GM18519 (cell line): Measurements from ENCODE around the gene CYP2W1.
A peak's percentile ranks its signal among the peaks of the same experiment; 100 is the strongest.

Source experiments
- ATAC-seq: cut with Tn5 transposase; IDR thresholded peaks from one replicate; pipeline ENCODE4 v1.9.1; 2021; ENCODE audit warnings: mild to moderate bottlenecking, moderate library complexity; ENCODE audit not compliant: unreplicated experiment, low FRiP score

The CYP2W1 gene

DNA sequence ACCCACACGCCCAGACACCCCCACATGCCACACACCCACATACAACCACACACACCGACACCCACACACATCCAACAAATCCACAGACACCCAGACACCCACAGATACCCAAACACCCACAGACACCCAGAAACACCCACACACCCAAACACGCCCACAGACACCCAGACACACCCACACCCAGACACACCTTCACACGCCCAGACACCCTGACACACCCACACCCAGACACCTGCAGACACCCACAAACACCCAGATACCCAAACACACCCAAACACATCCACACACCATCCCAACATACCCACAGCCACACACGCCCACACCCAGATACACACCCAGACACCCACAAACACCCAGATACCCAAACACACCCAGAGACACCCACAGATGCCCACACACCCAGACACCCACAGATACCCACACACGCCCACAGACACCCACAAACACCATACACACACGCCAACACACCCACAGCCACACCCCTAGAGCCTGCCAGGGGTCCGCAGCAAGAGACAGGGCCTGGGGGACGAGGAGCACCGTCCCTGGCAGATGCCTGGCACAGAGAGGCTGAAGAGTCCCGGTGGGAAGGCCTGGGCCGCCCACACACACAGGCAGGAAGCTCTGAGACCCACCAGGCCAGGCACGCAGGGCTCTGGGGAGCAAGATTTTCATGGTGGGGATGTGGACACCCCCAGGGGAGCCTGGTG, 28.5 kb downstream of the CYP2W1 start:
- no peak for ATAC-seq

DNA sequence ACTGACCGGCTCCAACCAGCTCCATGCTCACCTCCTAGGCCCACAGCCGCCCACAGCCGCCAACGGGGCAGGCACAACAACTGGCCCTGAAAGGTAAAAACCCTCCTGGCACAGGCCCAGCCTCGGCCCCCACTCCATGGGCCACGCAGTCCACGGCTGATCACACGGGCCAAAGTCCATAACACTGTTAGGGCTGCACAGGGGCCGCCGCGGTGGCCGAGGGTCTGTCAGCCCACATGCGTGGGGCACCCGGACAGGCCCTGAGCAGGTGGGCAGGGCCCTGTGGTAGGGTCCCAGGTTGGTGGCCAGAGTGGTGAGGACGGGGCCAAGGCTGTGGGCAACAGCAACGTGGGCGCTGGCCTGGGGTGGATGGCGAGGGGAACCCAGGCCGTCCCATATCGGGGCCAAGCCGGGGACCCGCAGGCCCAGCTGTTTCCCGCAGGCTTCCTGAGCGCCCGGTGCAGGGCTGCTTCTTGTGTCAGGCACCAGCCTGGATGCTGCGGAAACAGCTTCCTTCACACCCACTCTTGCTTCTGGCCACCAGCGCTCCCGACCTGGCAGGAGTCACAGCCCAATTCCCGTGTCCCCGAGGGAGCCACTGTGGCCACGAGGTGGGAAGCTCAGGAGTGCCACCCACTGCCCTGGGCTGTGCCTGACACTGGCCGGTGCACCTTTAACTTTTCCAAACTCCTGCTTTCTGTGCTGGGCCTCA, 29.2 kb downstream of the CYP2W1 start:
- no peak for ATAC-seq

DNA sequence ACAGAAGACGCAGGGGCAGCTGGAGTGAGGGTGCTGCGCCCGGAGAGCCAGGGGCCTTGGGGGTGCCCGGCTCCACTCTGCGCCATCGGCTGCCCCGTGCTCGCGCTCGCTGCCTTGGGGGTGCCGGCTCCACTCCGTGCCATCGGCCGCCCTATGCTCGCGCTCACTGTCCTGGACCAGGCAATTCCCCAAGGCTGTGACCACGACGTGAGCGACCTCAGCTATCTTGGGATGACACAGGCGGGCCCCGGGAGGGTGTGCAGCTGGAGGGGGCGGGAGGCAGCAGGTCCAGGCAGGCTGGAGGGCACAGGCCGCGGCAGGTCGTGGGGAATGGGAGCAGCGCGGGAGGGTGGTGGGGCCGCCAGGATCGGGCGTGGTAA, 29.7 kb downstream of the CYP2W1 start:
- ATAC-seq: no peak

DNA sequence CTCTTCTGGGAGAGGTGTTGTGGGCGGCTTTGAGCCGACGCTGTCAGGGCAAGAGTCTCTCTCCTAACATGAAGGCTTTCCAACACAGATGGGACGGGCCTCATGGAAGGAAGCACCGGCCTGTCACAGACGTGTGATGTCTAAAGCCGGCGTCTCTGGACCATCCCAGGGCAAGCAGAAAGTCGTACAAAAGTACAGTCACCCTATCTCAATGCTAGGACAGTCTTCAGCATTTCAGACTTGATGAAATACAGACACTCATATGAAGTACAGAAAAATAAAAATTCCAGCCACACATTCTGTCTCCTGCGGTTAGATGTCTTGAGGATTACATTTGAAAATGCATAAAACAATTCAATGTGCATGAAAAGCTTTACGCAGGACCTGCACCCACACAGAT, 30.6 kb downstream of the CYP2W1 start:
- ATAC-seq: no peak

DNA sequence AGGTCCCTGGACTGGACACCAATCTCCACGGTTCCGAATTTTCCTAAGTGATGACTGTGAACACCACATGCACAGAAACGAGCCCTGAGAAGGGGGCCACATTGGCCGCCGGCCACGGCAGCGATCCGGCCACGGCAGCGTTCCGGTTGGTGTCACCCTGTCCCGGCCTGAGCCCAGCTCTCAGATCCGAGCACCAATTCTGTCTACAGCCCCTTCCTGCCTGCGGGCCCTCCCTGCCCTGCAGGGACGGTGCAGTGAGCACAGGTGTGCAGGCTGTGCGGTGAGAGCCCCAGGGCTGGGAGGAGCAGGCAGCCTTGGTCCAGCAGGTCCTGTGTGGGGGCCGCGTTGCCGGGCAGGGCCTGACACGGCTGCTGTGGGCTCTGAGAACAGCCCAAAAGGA, 31.7 kb downstream of the CYP2W1 start:
- no peak for ATAC-seq

DNA sequence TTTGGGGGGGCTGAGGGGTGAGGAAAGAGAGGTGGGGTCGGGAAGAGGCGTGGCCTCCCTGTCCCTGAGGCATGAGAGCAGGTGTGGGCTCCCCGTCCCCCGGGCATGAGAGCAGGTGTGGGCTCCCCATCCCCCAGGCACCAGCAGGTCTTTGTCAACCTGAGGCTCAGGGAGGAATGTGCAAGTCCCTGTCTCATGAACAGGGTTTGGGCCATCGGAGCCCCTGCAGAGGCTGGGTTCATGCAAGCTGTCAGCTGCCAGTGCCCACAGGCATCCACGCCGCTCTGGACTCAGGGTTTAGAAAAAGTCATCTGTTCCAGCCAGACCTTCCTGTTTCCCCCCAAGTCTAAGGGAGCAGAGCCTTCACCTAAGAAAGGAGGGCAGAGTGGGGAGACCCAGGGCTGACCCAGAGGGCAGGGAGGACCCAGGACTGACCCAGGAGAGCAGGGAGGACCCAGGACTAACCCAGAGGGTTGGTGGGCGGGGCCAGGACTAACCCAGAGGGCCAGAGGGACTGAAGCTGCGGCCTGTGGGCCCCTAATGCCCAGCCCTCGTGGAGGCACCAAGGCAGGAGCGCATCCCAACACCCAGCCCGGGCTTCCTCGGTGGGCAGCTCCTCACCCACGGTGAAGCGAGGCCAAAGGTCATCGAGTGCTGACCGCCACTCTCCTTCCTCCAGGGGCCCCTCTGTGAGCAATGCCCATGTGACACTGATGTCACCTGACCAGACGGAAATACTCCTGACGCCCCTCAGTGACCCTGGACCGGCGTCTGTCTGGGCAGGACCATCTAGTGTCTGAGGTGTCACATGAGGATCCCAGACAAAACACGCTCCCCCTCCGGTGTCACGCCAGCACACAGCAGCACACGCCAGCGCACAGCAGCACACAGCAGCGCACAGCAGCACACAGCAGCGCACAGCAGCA, 32.5 kb downstream of the CYP2W1 start:
- no peak for ATAC-seq

DNA sequence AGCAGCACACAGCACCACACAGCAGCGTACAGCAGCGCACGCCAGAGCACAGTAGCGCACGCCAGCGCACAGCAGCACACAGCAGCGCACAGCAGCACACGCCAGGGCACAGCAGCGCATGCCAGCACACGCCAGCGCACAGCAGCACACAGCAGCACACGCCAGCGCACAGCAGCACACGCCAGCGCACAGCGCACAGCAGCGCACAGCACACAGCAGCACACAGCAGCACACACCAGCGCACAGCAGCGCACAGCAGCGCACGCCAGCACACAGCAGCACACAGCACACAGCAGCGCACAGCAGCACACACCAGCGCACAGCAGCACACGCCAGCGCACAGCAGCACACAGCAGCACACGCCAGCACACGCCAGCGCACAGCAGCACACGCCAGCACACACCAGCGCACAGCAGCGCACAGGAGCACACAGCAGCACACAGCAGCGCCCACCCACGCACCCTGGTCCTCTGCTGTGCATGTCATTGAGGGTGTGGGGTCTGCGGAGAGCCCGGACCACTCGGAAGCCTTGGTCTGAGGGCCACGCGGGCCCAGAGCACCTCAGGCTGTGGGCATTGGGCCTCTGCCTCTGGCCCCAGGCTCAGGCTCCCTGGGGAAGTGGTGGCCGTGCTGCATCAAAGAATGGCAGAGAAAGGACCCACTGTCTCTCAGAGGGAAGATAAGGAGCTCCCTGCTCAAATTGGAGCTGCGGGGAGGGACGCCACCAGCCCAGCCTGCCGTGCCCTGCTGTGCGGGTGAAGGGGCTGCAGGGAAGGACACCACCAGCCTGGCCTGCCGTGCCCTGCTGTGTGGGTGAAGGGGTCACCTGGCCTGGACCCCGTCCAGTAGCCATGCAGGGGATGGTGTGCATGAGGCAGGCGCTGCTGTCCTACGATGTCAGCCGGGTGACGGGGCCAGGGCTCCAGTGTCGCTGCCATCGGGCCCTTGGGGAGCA, 33.9 kb downstream of the CYP2W1 start:
- no peak for ATAC-seq

DNA sequence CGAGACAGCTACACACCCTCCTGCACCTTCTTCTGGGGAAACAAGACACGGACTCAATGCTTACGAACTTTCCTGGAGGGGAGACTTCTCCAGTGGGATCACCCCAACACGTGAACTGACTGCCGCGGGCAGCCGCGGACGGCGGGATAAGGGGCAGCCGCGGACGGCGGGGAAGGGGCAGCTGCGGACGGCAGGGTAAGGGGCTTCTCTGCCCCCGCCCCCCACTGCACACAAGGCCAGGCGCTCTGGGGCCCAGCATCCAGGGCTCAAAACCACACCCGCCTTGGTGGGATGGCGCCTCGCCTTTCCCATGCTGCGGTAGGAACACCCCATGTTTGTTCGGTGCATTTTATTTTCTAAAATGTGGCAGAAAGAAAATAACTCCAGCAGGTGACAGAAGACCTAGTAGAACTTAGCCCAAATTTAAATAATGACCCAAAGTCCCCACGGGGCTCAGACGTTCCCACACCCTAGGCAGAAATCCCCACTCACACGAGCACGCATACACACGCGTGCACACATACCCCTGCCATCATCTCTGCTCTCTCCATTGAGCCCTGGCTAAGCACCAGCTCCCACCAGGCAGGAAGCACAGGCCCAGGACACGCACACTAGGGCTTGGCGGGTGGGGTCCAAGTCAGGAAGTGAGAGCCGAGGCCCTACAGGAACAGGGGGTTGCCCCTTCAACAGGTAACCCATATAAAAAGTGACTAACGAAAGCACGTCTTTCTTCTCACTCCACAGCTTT, 34.8 kb downstream of the CYP2W1 start:
- no peak for ATAC-seq

DNA sequence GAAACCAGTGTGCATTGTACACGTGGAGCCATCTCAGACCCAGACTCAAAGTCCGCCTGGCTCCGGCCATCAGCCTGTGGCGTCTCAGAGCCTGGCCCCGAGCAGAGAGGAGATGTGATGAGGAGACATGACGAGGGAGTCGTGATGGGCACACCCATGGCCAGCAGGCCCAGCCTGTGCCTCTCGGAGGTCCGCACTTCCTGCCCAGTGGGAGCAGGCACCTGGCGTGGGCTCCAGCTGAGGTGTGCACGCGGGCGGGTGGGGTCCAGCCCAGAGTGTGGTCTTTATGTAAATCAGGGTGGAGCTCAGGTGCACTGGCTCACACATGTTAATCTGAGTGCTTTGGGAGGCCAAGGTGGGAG, 35.3 kb downstream of the CYP2W1 start:
- ATAC-seq: no peak

DNA sequence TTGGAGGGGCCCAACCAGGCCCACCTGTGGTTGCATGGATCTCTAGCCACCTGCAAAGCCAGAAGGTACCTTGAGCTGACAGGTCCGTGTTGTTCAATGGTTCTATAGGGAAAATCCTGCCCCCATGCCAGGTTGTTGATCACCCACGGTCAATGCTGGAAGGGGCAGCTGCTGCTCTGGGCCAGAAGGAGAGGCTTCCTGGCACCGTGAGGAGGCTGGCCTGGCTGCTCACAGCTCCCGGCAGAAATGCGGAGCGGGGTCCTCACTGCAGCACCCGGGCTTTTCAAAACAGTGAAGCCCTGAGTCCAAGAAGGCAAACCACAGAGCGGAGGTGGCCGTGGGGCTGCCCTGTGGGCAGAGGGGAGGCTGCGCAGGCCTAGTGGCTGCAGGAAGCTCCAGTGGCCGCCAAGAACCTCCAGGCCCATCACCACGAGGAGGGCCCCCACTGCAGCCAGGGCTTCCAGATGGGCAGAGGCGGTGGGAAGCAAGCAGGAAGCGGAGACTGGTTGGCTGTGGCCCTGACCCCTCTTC, 36.3 kb downstream of the CYP2W1 start:
- no peak for ATAC-seq

DNA sequence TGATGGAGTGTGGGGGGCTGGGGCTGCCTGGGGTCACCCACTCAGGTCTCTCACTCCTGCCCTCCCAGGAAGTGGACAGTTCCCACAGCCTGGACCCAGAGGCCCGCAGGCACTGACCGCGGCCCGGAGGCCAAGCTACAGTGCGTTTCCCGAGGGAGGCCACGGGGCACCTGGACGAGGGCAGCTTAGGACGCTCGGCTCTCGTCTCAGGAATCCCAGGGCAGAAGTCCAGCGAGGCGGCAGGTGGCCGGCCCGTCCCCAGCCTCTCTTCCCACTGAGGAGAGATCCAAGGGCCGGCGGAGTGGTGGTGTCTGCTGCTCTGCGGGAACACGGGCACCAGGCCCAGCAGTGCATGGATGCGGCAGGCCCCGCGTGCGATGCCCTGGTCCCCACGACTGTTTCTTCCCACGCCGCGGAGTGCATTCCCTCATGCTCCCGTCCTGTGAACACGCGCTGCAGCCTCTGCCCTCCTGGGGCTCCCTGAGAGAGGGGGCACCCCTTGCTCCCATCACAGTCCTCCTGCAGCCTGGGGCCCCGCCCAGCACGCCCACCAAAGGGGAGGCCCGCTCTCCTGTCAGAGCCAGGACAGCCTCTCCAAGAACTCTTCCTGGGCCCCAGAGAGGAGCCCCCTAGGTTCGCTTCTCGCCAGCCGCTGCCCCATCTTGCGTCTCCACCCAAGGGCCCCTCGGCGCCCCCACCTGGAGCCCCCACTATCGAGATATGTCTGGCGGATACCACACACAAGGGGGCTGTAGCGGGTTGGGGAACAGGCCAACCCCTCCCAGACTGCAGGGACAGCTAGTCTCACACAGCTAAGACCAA, 37.0 kb downstream of the CYP2W1 start:
- ATAC-seq: no peak

DNA sequence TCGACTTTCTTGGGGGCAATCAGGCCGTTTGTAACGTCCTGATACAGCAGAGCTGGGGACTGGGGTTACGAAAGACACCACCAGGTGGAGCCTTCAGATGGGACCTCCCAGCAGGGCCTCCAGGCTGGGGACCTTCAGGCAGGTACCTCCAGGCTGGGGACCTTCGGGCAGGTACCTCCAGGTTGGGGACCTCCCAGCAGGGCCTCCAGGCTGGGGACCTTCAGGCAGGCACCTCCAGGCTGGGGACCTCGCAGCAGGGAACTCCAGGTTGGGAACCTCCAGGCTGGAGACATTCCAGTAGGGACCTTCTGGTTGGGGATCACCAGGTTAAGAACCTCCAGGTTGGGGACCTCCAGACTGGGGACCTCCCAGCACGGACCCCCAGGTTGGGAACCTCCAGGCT, 37.9 kb downstream of the CYP2W1 start:
- ATAC-seq: no peak

DNA sequence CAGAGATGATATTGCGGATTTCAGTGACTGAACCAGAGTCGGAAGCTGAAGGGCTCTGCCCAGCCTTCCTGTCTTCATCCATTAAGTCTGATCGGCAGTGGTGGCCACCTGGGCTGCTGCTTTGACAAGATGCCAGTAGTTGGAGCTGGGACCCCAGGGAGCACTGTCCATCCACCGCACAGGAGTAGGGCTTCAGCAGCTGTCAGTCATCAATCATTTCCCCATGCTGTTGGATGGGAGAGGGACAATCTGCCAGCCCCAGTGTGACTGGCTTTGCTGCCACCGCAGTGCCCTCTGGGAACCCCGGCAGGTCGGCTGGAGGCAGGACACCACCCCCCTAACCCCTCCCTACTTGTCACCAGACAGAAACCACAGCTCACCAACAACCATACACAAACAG, 38.4 kb downstream of the CYP2W1 start:
- ATAC-seq: no peak

DNA sequence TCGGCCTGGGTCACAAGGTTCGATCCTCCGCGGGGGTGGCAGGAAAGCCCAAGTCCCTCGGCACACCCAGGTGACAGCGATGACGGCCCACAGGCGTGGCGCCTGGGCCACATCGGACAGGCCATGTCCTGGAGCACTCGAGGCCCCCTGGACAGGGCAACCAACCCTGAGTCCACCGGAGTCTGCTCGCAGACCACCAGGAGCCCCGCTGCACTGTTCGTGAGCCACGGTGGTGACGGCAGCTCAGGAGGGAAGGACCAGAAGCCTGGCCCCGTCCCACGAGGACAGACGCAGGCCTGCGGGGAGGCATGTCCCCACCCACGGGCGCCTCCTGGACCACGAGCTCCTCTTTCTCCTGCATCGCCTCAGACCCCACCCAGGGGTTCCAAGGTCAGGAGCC, 39.0 kb downstream of the CYP2W1 start:
- ATAC-seq: no peak

DNA sequence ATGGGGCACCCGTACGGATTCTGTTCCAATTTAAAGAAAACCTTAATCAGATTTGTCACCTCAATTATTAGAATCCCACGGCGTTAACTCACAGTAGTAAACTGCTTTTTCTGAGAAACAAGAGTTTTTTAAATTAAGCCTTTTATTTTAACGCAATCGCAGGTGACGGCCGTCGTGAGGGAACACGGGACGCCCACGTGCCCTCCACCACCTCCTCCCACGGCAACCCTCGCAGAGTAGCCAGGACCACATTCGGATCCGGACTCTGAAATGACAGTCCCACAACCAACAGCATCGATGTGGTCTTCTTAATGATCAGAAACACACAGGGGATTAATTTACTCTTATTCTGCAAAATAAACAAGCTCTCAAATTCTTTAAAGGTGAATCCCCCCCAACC, 39.4 kb downstream of the CYP2W1 start:
- no peak for ATAC-seq

DNA sequence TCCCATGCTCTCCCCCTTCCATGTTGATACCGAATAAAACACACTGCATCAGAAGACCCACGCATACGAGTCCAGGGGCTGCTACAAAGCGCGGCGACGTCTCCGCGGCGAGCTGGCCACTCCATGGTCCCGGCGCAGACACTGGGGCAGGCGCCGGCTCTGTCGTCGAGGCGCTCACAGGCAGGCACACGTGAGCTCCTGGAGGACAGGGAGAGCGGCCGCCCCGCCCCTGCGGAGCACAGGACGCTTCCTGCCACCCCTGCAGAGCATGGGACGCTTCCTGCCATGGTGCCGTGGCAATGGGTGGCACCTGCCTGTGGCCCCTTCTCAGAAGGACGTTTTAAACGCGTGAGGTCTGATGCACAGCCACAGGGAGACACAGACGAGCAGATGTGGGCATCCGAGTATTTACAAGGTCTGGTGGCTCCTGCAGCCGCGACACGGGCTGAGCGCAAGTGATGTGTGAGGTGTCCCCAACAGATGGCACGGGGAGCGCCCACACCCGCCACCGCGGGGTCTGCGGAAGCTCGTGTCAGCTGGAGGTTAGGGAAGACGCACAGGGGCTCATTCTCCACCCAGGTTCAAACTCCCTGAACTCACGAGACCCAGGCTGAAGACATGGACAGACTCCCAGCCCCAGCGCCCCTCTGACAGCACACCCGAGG, 40.0 kb downstream of the CYP2W1 start:
- ATAC-seq: no peak

DNA sequence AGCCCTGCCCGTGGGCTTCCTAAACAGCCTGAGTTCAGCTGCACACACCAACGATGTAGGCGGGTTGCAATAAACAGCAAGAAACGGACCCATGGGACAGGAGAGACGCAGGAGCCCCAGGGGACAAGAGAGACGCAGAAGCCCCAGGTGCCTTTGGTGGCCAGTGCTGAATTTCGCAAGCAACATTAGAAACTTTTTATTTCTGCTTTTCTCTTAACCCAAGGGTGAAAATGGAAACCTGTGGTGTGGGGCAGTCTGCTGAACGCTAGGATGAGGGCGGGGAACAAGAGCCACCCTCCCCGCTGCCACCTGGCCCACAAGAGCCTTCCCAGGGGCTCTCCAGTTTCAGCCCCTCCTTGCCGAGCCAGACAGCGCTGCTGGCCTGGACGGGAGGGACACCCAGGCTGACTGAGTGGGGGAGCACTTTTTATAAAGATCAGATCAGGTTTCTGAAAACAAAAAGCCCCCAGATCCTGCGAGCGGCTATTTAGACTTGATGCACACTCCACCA, 41.4 kb downstream of the CYP2W1 start:
- peak; percentile 38 for ATAC-seq
